GM18870 (cell line): Measurements from ENCODE around the gene SLC25A45.
"Not testable (repeated sequence)": the region's sequence is repeated elsewhere in the genome, so short reads cannot be mapped to it uniquely, and the experiment has no call there.

ENCODE experiments used
- ATAC-seq: cut with Tn5 transposase; IDR thresholded peaks from one replicate; pipeline ENCODE4 v1.9.1; 2021; ENCODE audit warnings: moderate library complexity; ENCODE audit not compliant: unreplicated experiment

Gene SLC25A45

DNA sequence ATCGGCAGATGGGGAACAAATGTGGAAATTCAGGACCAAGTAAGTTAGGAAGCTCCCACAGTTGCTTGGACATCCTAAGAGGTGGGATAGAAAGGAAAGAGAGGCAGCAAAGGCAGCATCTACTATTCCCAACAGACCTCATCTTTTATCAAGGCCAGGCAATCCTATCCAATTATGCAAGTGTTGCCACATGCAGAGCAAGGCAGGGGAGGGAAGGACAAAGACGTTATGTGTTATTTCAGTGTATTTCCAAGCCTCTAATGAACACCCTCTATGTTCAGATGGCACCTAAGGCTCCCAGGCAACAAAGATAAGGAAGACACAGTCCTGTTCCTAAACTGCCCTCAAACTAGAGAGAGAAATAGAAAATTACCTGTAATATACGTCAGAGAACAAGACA, 18.7 kb downstream of the SLC25A45 start:
- ATAC-seq, result no peak

DNA sequence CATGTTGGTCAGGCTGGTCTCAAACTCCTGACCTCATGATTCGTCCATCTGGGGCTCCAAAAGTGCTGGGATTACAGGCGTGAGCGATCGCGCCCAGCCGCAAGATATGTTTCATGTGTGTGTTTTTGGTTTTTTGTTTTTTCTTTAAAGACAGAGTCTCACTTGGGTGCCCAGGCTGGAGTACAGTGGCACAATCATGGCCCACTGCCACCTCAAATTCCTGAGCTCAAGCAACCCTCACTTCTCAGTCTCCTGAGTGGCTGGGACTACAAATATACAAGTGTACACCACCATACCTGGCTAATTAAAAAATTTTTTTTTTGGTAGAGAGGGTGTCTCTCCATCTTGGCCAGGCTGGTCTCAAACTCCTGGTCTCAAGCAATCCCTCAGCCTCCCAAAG, 19.5 kb downstream of the SLC25A45 start:
- no peak for ATAC-seq

DNA sequence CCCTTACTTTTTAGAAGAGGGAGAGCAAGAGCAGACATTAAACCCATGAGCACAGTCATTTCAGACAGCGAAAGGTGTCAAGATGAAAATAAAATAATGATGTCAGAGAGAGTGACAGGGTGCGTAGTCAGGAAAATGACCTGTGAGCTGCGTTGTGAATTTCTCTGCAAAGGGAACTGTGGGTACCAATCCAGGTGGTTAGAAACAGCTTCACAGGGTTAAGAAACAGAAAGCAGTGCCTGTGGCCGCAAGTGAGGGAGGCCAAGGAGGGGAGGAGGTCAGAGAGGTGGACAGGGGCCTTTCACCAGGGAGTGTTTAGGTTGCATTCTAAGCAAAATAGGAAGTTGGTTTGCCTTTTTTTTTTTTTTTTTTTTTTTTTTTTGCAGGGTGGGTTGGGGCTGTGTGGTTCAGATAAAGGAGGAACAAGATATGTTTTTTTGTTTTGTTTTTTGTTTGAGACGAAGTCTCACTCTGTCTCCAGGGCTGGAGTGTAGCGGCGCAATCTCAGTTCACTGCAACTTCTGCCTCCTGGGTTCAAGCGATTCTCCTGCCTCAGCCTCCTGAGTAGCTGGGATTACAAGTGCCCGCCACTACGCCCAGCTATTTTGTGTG, 20.0 kb downstream of the SLC25A45 start:
- ATAC-seq, result no peak

DNA sequence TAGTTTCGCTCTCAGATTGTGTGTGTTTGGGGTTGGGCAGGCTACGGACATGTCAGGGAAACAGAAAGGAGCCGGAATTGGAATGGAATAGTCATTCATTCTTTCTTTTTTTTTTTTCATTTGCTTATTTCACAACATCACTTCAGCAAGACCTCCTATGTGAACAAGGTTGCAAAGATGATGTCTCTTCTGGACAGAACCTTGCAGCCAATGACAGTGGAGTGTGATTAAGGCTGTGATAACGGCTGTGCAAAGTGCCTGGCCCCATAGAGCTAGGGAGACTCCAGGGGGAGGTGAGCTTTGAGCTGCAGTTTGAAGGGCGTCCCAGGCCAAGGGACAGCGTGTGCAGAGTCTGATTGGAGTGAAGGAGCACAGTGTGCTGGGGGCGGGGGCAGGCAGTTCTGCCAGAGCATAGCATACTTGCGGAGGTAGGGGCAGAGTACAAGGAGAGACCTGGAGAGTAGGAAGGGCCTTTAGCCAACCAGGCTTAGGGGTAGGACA, 24.5 kb downstream of the SLC25A45 start:
- no peak for ATAC-seq

DNA sequence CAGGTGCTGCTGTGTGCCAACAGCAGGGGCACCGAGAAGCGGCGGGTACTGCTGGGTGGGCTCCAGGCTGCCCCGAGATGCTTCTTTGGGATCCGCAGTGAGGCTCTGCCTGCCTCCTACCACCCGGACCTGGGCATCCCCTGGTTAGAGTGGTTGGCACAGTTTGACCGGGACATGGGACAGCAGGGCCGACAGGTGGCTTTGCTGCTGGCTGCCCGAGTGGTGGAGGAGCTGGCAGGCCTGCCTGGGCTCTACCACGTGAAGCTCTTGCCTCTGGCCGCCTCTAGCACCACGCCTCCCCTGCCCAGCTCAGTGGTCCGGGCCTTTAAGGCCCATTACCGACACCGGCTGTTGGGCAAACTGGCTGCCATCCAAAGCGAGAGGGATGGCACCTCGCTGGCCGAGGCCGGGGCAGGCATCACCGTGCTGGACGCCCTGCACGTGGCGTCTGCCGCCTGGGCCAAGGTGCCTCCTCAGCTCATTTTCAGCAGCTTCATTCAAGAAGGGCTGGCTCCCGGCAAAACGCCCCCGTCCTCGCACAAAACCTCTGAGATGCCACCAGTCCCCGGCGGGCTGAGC, 26.0 kb downstream of the SLC25A45 start:
- no peak for ATAC-seq

DNA sequence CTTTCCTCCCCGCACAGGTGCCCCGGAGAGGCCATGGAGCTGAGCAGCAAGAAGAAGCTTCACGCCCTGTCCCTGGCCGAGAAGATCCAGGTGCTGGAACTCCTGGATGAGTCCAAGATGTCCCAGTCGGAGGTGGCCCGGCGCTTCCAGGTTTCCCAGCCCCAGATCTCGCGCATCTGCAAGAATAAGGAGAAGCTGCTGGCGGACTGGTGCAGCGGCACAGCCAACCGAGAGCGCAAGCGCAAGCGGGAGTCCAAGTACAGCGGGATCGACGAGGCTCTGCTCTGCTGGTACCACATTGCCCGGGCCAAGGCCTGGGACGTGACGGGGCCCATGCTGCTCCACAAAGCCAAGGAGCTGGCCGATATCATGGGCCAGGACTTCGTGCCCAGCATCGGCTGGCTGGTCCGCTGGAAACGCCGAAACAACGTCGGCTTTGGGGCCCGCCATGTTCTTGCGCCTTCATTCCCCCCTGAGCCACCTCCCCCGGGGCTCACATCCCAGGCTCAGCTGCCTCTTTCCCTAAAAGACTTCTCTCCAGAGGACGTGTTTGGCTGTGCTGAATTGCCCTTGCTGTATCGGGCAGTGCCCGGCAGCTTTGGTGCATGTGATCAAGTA, 26.6 kb downstream of the SLC25A45 start:
- no peak for ATAC-seq

DNA sequence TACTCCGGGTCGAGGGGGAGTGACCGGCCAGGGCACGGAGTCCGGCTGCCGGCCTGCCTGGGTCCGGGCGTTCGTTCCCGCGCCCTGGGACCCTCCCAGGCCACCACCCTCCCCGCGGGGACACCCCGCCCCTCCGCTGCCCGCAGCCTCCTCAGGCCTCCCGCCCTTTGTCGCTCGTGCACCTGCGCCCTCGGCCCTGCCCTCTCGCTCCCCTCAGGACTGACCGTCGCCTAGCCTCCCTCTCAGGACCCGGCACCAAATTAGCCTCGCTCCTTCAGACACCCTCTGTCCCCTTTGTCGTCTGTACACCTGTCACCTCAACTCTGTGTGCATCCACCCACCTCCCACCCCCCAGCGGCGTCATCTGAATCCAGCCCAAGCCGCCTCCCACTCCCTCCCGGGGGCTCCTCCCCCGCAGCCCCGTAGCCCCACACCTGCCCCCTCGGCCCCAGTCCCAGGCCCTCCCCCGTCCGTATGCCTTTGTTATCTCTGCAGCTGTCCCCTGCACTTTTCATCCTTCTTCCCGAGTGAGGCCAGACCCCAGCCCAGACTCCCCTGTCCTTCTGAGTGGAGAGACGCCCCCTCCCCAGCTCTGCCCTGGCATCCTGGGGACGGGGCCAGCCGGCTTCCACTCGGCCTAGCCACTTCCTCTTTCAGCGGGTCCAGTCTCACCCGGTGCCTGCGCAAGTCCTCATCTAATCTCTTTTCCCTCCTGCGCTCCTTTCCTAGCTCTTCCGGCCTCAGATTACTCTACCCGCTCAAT, 27.3 kb downstream of the SLC25A45 start:
- ATAC-seq, result peak; percentile 17

DNA sequence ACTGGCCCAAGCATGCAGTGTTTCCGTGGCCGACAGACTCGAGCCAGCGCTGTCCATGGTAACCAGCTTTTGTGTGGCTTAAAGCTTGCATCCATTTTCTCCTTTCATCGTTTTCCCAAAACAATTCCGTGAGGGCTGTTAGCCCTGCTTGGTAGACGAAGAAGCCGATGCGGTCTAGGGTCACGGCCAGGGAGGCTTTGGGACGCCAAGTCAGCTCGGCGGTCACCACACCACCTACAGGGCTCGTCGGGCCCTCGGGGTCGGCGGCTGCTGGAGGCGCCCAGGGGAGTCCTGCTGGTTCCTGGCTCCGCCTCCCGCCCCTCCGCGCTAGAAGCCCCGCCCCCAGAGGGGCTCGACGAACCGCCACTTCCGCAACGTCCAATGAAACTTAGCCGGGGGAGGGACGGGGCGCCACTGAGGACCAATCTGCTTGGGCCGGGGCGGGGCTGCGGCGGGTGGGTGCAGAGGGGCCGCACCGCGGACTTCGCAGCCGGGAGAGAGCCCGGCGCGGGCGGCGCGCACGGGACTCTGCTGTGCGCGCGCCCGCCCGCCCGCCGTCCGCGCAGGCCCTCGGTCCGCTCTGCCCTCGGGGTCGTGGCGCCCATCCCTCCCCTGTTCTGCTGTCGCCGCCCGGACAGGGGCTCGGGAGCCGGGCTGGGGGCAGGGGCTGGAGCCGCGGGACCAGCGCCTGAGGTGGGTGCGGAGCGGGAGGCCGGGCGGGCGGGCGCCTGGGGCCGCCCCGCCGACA, 28.0 kb downstream of the SLC25A45 start, which contains the start of gene TIGD3:
Gene TIGD3 (plus strand): TSS at position 487 of the 748 bp plus-strand sequence. CDS start 1,058 bp downstream, outside the sequence.
- ATAC-seq, result peak; percentile 56

DNA sequence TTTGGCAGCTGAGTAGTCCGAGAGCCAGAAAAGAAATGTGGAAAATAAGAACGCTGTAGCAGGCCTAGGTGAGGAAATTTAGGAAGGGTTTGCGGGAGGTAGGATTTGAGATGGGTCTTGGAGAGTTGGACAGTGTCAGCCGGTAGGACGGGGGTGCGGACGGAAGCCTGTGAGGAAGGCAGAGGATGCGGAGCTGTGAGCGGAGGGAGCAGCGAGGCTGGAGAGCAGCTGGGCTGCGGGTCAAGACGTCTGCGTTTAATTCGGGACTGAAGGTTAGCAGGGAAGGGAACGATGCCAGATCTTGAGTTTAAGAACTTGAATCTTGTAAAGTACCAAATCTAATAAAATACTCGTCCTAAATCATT, 28.6 kb downstream of the SLC25A45 start:
- no peak for ATAC-seq

DNA sequence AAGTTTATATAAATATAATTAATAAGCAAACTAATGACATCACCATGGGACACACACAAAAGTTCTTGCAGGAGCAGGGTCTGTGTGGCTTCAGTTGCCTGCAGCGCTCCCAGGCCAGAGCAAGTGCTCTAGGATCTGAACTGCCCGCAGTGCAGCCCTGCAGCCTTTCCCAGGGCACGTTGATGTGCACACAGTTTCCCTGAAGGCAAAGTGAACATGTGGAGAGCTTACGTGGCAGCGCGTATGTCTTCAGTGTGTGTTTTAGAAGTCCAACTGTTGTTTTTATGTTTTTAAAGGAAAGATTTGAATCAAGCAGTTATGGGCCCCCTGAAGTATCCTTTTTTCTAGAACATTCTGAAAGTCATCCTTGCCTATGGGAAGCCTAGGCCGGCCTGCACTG, 29.1 kb downstream of the SLC25A45 start:
- ATAC-seq, result no peak

DNA sequence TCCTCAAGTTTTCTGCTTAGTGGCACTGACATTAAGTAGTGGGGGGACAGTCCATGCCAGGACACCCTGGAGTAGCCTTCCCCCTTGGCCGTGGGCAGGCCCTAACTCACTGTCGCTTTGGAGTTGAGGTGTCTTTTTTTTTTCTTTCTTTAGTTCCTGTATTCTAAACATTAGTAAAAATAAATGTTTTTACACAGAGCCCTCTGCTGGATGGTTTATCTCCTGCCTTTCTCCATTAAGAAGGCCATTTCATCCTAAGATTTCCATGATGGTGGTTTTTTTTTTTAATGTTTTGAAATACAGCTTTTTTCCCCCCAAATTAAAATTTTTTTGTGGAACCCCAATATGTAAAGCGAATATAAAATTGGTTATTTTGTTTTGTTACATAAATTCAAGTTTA, 29.7 kb downstream of the SLC25A45 start:
- ATAC-seq, result no peak

DNA sequence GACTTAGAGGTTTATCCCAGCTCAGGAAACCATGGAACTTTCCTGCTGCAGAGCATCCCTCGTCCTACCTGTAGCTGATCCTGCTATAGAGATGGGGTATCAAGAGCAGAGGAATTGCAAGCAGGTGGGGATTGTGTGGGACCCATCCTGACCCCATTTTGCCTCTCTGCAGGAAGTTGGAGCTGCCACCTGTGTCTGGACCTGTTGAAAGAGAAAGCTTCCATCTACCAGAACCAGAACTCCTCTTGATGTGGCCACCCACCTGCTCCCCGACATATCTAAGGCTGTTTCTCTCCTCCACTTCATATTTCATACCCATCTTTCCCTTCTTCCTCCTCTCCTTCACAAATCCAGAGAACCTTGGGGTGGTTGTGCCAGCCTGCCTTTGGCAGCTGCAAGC, 30.9 kb downstream of the SLC25A45 start:
- ATAC-seq, result no peak

DNA sequence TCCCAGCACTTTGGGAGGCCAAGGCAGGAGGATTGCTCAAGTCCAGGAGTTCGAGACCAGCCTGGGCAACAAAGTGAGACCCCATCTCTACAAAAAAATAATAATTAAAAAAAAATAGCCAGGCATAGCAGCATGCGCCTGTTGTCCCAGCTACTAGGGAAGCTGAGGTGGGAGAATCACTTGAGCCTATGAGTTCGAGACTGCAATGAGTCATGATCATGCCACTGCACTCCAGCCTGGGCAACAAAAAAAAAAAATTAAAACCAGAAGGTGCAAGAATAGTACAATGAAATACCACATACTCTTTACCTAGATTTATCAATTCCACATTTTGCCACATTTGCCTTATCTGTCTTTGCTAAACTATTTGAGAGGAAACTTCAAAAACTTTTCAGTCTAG, 40.6 kb downstream of the SLC25A45 start:
- no peak for ATAC-seq

DNA sequence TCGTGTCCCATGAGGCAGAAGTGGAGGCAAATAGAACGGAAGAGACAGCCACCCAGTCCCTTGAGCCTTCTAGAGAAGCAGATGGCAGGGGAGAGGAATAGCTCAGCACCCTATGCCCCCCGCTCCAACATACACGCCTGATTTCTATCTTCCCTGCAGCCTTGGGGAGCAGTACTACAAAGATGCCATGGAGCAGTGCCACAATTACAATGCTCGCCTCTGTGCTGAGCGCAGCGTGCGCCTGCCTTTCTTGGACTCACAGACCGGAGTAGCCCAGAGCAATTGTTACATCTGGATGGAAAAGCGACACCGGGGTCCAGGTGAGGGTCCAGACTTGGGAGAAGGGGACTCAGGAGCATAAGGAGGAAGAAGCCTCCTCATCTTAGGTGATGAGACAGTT, 42.2 kb downstream of the SLC25A45 start:
- no peak for ATAC-seq

DNA sequence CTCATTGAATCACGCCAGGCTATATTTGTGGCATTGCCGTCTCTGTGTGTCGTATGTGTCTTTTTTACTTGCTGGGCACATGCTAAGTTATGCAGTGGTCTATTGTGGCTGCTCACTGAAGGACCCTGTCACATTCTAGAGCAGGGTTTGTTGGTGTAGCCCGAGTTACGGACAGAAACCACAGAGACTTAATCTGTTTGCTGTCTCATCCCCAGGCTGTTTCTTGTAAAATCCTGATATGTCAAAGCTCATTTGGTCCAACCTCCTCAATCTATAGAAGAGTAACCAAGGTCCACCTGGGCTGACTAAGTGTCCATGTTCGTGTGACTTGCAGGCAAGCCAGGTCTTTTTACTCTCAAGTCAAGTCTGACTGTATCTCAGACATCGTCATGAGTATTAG, 43.8 kb downstream of the SLC25A45 start:
- ATAC-seq, result no peak

DNA sequence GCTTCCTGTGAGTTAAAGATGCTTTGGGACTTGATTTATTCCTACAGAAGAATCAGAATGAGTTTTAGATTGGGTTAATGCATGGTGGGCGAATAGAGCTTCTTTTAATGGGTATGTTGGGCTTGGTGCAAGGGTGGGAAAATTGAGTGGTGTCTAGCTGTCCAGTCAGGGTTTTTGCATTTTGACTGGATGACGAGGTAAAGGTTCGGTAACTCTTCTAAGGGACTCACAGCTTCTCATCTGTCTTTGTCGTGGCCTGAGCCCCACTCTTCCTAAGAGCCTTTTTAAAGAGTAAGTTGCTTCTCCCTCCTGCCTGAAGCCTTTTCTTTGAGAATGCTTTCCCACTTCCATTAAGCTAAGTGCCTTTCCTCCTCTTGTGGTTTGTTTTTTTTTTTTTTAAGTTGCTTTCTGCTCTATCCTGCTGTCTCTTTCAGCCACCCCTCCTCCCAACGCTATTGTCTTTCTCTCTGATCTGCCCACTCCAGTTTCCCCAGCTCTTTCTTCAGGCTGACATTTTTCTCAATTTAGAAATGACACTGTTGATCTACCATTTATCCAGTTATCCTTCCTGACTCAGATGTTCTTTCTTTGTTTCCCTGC, 47.6 kb downstream of the SLC25A45 start:
- no peak for ATAC-seq

DNA sequence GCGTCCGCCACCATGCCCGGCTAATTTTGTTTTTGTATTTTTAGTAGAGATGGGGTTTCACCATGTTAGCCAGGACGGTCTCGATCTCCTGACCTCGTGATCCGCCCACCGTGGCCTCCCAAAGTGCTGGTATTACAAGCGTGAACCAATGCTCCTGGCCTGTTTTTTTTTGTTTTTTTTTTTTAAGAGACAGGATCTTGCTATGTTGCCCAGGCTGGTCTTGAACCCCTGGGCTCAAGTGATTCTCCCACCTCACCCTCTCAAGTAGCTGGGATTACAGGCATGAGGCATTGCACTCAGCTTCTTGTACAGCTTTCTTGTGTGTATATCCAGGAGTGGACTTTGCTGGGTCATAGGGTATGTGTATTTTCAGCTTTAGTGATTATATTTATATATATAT, 49.9 kb downstream of the SLC25A45 start:
- ATAC-seq, result not testable (repeated sequence)

DNA sequence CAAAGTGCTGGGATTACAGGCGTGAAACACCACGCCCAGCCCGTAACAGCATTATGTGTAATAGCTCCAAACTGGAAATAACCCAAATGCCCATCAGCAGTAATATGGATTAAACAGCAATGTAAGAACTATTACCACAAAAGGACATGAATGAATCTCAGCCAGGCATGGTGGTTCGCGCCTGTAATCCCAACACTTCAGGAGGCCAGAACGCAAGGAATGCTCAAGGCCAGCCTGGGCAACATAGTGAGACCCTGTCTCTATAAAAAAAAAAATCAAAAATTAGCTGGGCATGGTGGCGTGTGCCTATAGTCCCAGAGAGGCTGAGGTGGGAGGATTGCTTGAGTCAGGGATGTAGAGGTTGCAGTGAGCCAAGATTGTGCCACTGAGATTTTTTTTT, 51.9 kb downstream of the SLC25A45 start:
- no peak for ATAC-seq

DNA sequence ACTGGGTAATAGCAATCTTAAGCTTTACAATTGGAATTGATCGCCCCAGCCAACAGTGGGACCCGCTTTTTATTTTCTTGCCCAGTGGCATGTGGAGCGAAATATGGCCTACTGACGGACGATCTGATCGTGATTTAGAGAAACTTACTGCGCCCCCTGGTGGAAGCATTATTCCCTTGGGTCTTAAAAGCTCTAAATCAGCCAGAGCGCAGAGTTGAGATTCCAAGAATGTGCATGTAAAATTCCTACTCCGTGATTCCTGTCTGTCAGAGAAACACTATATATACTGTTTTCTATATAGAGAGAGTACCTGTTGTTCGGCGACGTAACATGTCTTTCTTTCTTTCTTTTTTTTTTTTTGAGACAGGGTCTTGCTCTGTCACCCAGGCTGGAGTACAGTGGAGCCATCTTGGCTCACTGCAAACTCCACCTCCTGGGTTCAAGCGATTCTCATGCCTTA, 52.5 kb downstream of the SLC25A45 start:
- ATAC-seq, result no peak

DNA sequence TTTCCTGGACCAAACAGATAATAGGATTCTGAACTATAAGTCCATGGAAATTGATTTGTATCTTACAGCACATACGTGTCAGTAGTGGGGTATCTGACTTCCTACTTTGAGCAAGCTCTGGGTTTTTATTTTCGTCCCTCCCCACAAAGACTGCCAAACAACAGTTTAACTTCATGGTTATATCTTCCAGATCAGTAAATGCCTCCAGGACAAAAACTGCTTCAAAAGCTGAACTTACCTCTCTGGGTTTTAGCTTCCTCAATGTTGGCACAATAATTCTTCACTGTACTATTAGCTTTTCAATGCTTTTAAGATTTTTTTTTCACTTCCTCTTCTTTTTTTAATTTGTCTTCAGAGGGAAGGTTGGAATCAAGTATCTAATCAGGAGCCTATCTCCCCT, 53.0 kb downstream of the SLC25A45 start:
- no peak for ATAC-seq

DNA sequence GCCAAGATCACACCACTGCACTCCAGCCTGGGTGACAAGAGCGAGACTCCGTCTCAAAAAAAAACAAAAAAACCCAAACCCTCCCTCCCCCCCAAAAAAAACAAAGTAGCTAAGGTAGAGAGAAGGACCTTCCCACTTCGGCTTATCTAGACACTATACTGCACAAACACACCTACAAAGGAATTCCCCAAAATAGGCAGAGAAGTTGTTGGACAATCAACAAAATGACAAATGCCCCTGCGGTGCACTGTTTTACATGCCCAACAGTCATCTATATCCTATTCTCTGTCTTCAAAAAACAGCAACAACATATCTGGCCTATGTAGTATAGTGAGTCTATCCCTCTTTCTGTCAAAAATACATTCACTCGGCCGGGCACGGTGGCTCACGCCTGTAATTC, 55.4 kb downstream of the SLC25A45 start:
- no peak for ATAC-seq
